Omental fat pad (tissue), 4 donors: ENCODE measurements around the gene ACTG1. TPM values are rescaled to one million over a fixed set of nuclear protein-coding genes. Genes with fewer than 3 reads are reported as not detected.

Source experiments
- ATAC-seq: fragments of 150-250 bp; one replicate; pipeline ENCODE4 v1.9.1; 2016; ENCODE audit warnings: mild to moderate bottlenecking, moderate library complexity; ENCODE audit not compliant: low FRiP score
- DNase-seq: peaks from one replicate; pipeline ENCODE4 v3.0.0-alpha.2; 2019; ENCODE audit warnings: low spot score
- CTCF ChIP-seq, 3 donors: fragments of 450-650 bp; IDR thresholded peaks; one replicate each; pipeline ENCODE4 v1.5.1; 2016 to 2017; ENCODE audit warnings: antibody characterized with exemption in 3 of 3, mild to moderate bottlenecking in 3 of 3, moderate library complexity in 2 of 3
- total RNA-seq, 4 donors: library from RNA; depleted of rRNA; stranded (reverse); fragments of >200 nt; gene quantifications; one replicate each; pipeline ENCODE4 v1.1.0, GENCODE V29; 2016

ACTG1 gene
- total RNA-seq, 4 donors from 2014 or later: 1,930 to 4,437 (median 3,125) TPM

- ATAC-seq (no peak), DNase-seq (no peak)
- no peak for TF ChIP-seq CTCF (IDR thresholded peaks at IDR 0.05)
These were observed 16.8 kb upstream of the ACTG1 start for GRCh38 chr17:81529437-81529803.

GRCh38 chr17:81528651-81529436 lies 16.2 kb upstream of the ACTG1 start:
- ATAC-seq (peak; percentile 19), DNase-seq (no peak)
- TF ChIP-seq CTCF (IDR thresholded peaks at IDR 0.05): no peak

- no peak for ATAC-seq
- no peak for TF ChIP-seq CTCF (IDR thresholded peaks at IDR 0.05)
These were observed 15.7 kb upstream of the ACTG1 start for GRCh38 chr17:81528384-81528650.

GRCh38 chr17:81527591-81528383 lies 15.2 kb upstream of the ACTG1 start, which contains the start of gene FSCN2:
TSS of gene FSCN2 (plus strand) at chr17:81528377. CDS start at chr17:81528532, 155 bp downstream.
- ATAC-seq (no peak), DNase-seq (no peak)
- no peak for TF ChIP-seq CTCF (IDR thresholded peaks at IDR 0.05)

More at GRCh38 chr17:81528384-81528650, 15.7 kb upstream of the ACTG1 start:
- DNase-seq: no peak

- ATAC-seq: no peak
- DNase-seq: no peak
- no peak for TF ChIP-seq CTCF (IDR thresholded peaks at IDR 0.05)
These were observed 14.3 kb upstream of the ACTG1 start for GRCh38 chr17:81526662-81527571.

- DNase-seq (no peak), ATAC-seq (no peak)
- TF ChIP-seq CTCF (IDR thresholded peaks at IDR 0.05): no peak
These were observed 12.2 kb upstream of the ACTG1 start for GRCh38 chr17:81524865-81525159.
